ENCODE data around the gene GSTT4. TPM values are rescaled to one million over a fixed set of nuclear protein-coding genes. Genes with fewer than 3 reads are reported as not detected.
"Not testable (repeated sequence)": the region's sequence is repeated elsewhere in the genome, so short reads cannot be mapped to it uniquely, and the experiment has no call there.

The GSTT4 gene
- total RNA-seq, 1 donor from 2014 or later = not detected

DNA sequence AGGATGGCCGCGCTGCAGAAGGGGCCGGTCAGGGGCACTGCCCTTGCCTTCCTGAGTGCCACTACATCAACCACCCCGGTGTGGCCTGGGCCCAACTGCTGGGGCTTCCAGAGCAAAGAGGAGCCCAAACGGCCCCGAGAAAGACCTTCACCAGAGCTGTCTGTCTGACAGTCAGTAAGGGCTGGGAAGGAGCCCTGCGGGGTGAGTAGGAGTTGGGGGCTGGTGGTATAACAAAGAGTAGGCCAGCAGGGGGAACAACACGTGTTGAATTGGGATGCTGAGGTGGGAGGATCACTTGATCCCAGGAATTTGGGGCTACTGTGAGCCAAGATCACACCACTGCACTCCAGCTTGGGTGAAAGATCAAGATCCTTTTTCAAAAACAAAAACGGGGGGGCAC, 3.9 kb downstream of the GSTT4 start:
- H3K27me3 Mint-ChIP-seq (ENCODE audit: low read depth) = peaks cover 10% of the 10 kb centered on the region
- H3K9me3 Mint-ChIP-seq = no peaks in the 10 kb centered on the region
- no peak overlapping the region for H3K4me3 Mint-ChIP-seq (ENCODE audit: low read depth)
- no peaks in the 10 kb centered on the region for H3K36me3 Mint-ChIP-seq (ENCODE audit: low read depth)
- peaks cover 4% of the 10 kb centered on the region for H3K4me1 Mint-ChIP-seq (ENCODE audit: low read depth)
- intact Hi-C loops (cut with micrococcal nuclease) = no loop called here
- DNase-seq (ENCODE audit: low spot score) = no peak
- no peak overlapping the region for H3K27ac Mint-ChIP-seq

DNA sequence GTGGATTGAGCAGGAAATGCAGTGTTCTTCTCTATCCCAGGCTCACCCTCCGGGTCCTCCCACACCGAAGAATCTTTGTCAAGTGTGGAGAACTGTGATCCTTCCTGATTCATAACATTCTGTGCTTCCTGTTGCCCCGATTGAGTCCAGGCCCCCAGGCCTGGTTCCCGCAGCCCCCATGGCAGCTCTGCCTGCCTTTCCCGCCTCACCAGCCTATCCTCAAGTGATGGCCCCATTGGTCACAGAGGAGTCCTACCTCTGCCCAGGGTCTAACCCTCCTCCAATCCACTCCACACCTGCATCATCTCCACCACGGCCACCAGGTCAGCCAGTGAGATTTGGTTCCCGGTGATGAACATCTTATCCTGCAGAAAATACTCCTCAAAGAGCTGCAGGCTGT, 5.5 kb downstream of the GSTT4 start:
- H3K36me3 Mint-ChIP-seq (ENCODE audit: low read depth); DNase-seq (ENCODE audit: low spot score); H3K4me1 Mint-ChIP-seq (ENCODE audit: low read depth); H3K4me3 Mint-ChIP-seq (ENCODE audit: low read depth); H3K9me3 Mint-ChIP-seq; intact Hi-C loops (cut with micrococcal nuclease); H3K27ac Mint-ChIP-seq: not testable (repeated sequence)
- peaks cover 16% of the 10 kb centered on the region for H3K27me3 Mint-ChIP-seq (ENCODE audit: low read depth)

DNA sequence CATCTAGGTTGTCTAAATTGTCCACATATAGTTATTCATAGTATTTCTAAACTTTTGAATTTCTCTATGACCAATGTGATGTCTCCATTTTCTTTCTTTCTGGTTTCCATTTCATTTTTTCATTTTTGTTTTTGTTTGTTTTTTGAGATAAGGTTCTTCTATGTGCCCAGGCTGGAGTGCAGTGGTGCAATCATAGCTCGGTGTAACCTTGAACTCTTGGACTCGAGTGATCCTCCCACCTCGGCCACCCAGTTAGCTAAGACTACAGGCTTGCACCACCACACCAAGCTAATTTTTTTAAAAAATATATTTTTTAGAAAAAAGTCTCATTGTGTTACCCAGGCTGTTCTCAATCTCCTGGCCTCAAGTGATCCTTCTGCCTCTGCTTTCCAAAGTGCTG, 8.2 kb downstream of the GSTT4 start:
- H3K27me3 Mint-ChIP-seq (ENCODE audit: low read depth) = peaks cover 16% of the 10 kb centered on the region
- peaks cover 4% of the 10 kb centered on the region for H3K4me1 Mint-ChIP-seq (ENCODE audit: low read depth)
- H3K36me3 Mint-ChIP-seq (ENCODE audit: low read depth) = no peaks in the 10 kb centered on the region
- H3K27ac Mint-ChIP-seq = no peak overlapping the region
- no peaks in the 10 kb centered on the region for H3K9me3 Mint-ChIP-seq
- no peak overlapping the region for H3K4me3 Mint-ChIP-seq (ENCODE audit: low read depth)
- intact Hi-C loops (cut with micrococcal nuclease) = no loop called here
- DNase-seq (ENCODE audit: low spot score) = no peak

DNA sequence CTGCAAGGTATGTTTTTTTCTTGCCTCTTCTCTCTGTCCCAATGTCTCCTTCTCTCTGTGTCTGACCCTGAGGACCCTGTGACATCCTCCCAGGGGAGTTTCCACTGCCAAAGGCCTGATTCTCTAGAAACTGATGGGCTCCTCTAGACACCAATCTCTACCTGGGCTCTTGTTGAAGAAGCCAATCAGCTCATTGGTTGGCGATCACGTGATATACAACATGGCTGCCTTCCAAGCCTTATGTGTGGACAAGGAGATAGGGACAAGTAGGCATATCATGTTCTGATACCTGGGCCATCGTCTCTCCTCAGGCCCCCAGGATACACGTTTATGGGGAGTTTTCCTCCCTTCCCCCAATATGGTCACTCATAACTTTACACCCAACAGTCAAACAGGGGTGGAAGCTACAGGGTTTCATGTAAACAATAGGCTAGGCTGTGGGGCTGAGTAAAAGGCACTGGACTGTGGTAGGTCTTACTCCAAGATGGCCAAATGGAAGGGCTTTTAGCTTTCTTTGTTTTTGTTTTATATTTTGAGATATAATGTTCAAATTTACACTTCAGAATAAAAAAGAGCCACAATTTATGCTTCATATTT, 11.6 kb downstream of the GSTT4 start:
- H3K27ac Mint-ChIP-seq; H3K36me3 Mint-ChIP-seq (ENCODE audit: low read depth); H3K9me3 Mint-ChIP-seq; intact Hi-C loops (cut with micrococcal nuclease); H3K4me3 Mint-ChIP-seq (ENCODE audit: low read depth); H3K4me1 Mint-ChIP-seq (ENCODE audit: low read depth); DNase-seq (ENCODE audit: low spot score): not testable (repeated sequence)
- peaks cover 14% of the 10 kb centered on the region for H3K27me3 Mint-ChIP-seq (ENCODE audit: low read depth)

DNA sequence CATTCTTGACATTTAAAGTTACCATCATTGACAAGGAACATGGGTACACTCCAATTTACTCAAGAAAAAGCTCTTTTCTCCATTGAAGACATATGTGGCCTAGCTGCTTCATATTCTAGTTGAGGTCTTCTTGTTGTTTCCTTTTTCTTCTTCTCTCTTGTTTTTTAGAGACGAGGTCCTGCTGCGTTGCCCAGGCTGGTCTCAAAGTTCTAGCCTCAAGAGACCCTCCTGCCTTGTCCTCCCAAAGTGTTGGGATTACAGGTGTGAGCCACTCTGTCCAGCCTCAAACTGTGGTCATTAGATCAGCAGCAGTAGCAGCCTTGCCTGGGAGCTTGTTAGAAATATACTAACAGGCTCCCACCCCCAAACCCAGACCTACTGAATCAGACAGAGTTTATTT, 12.2 kb downstream of the GSTT4 start:
- H3K36me3 Mint-ChIP-seq (ENCODE audit: low read depth); H3K27ac Mint-ChIP-seq; H3K4me3 Mint-ChIP-seq (ENCODE audit: low read depth); H3K9me3 Mint-ChIP-seq; intact Hi-C loops (cut with micrococcal nuclease); DNase-seq (ENCODE audit: low spot score); H3K4me1 Mint-ChIP-seq (ENCODE audit: low read depth): not testable (repeated sequence)
- H3K27me3 Mint-ChIP-seq (ENCODE audit: low read depth) = peaks cover 14% of the 10 kb centered on the region

DNA sequence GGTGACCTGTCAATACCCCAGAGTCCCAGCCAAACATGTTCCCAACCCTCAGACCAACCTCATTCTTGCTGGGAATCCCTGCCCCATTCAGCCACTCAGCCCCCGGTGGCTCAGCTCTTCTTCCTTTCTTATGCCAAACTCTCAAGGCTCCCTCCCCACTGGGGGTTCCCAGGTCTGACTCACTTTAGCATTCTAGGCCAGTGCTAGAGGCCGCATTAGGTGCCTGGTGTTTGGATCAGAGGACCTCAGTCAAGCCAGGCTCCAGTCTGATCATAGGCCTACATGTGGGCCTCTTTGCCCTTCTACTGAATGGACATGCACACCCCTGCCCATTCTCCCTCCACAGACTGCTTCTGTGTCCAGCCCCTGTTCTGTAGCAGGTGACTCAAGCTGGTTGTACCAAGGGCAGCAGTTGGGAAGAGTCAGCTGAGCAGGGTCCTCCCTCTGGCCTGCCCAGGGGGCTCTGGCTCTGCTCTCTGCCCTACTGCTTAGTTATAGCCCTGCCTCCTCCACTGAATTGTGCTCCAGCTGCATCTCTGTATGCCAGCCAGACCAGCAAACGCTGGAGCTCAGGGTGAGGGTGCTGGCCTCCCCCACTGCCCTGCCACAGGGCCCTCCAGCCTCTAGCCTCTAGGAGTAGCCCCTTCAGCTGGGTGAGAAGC, 15.5 kb downstream of the GSTT4 start:
- DNase-seq (ENCODE audit: low spot score); H3K36me3 Mint-ChIP-seq (ENCODE audit: low read depth); H3K4me3 Mint-ChIP-seq (ENCODE audit: low read depth); H3K9me3 Mint-ChIP-seq; H3K4me1 Mint-ChIP-seq (ENCODE audit: low read depth); H3K27ac Mint-ChIP-seq; H3K27me3 Mint-ChIP-seq (ENCODE audit: low read depth): not testable (repeated sequence)
- intact Hi-C loops (cut with micrococcal nuclease) = loop anchor here (10.0 kb wide), 2 partner anchors 115 to 185 kb away; no protein-coding TSS in a partner anchor

DNA sequence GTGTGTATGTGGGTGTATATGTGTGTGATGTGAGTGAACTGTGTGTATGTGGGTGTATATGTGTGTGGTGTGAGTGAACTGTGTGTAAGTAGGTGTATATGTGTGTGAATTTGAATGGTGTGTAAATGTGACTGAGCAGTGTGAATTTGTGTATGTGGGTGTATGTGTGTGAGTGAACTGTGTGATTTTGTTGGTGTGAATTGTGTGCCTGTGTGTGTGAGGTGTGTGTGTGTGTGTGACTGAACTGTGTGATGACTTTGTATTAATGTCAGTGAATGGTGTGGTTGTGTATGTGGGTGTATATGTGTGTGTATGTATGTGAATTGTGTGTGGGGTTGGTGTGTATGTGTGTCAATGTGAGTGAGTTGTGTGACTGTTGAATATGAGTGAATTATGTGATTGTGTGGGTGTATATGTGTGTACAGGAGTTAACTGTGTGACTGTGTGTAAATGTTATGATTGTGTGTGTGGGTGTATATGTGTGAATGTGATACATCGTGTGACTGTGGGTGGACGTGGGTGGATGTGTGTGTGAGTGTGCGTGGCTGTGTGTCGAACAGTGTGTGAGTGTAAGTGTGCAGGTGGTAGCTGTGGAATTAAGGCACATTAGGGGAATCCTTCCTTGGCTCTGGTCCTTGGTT, 18.6 kb downstream of the GSTT4 start:
- not testable (repeated sequence) for H3K4me1 Mint-ChIP-seq (ENCODE audit: low read depth); H3K27ac Mint-ChIP-seq; H3K9me3 Mint-ChIP-seq; H3K27me3 Mint-ChIP-seq (ENCODE audit: low read depth); H3K4me3 Mint-ChIP-seq (ENCODE audit: low read depth); H3K36me3 Mint-ChIP-seq (ENCODE audit: low read depth); DNase-seq (ENCODE audit: low spot score)
- intact Hi-C loops (cut with micrococcal nuclease) = loop anchor here (10.0 kb wide), 2 partner anchors 118 to 188 kb away; no protein-coding TSS in a partner anchor

DNA sequence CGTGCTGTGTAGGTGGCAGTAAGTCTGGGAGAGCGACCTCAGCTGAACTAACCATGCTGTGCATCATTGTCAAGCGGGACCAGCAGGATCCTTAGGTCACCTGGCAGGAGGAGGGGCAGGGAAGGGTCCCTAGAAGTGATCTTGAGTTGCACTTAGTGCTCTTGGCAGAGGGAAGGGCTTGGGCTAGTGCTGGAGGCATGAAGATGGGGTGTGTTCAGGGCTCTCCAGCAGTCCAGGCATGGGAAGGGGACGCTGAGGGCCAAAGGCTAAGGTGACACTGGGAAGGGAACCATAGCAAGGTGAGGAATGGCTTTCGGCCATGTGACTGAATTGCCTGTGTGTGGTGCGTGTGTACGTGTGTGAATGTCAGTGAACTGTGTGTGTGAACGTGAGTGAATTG, 19.2 kb downstream of the GSTT4 start:
- not testable (repeated sequence) for H3K27me3 Mint-ChIP-seq (ENCODE audit: low read depth); H3K4me3 Mint-ChIP-seq (ENCODE audit: low read depth); DNase-seq (ENCODE audit: low spot score); H3K4me1 Mint-ChIP-seq (ENCODE audit: low read depth); H3K36me3 Mint-ChIP-seq (ENCODE audit: low read depth); H3K9me3 Mint-ChIP-seq; H3K27ac Mint-ChIP-seq
- intact Hi-C loops (cut with micrococcal nuclease) = loop anchor here (10.0 kb wide), 2 partner anchors 119 to 189 kb away; no protein-coding TSS in a partner anchor

DNA sequence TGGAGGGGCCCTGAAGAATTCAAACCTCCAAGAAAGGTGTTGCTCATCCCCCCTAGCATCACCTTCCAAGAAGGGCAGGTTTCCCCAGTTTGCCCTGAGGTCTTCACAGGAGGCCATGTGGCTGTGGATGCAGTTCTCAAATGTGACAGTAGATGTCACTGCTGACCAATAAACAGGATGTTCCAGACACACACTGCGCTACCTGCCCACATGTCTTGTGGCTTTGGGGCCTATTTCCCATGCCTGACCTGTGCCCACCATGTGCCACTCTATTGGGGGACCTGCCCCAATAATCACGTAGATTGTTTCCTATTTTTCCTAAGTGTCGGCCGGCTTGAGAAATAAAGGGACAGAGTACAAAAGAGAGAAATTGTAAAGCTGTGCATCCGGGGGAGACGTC, 20.8 kb downstream of the GSTT4 start:
- H3K27ac Mint-ChIP-seq = no peak overlapping the region
- H3K4me1 Mint-ChIP-seq (ENCODE audit: low read depth) = peaks cover 8% of the 10 kb centered on the region
- H3K9me3 Mint-ChIP-seq = no peaks in the 10 kb centered on the region
- H3K4me3 Mint-ChIP-seq (ENCODE audit: low read depth) = no peak overlapping the region
- no peaks in the 10 kb centered on the region for H3K36me3 Mint-ChIP-seq (ENCODE audit: low read depth)
- intact Hi-C loops (cut with micrococcal nuclease) = loop anchor here (10.0 kb wide), 2 partner anchors 120 to 190 kb away; no protein-coding TSS in a partner anchor
- H3K27me3 Mint-ChIP-seq (ENCODE audit: low read depth) = peaks cover 5% of the 10 kb centered on the region
- DNase-seq (ENCODE audit: low spot score) = peak; percentile 46

DNA sequence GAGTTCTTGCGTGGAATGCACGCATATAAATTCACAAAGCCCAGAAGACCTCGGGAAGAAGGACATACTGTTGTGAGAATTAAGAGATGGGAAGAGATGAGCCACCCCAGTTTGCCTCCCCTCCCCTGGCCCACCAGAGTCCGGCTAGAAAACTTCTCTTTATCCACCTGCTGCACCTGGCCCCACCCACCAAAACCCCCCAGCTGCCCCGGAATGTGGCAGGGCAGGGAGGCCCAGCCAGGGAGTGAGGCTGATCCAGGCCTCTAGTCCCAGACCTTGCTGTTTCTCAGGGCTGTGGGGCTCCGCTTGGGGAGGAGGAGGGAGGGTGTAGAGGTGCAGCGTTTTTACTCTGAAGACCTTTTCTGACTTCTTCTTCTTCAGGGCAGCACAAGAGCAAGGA, 24.7 kb downstream of the GSTT4 start:
- H3K4me1 Mint-ChIP-seq (ENCODE audit: low read depth) = not testable (repeated sequence)

DNA sequence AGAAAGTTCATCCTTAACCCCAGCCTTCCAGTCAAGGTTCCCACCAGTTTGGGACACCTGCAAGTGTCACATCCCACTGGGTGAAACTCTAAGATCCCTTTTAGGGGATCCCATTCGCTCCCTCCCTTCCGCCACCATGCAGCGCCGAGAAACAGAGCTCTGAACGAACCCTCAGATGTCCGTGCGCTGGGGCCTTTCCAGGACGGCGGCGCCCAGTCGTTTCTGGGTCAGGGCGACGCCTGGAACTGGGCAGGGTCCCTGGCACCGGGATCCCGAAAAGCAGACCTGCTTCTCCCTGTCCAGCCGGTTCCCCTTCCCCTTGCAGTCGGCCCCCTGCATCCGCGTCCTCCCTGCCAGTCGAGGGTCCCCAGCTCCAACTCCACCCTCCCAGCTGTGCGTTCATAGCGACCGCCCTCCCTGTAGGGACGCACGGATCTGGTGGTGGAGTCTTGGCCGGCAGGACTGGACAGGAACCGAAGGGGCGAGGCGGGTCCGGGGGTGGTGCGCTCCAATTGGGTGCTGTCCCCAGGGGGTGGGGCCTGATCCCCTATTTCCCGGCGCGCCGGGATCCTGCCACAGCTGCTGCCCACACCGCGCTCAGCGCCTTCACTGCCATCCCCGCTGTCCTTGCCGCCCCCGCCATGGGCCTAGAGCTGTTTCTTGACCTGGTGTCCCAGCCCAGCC, 25.6 kb downstream of the GSTT4 start, which contains the start of gene GSTT2:
Gene GSTT2 (plus strand): TSS at position 578 of the 684 bp plus-strand sequence.
- not testable (repeated sequence) for H3K36me3 Mint-ChIP-seq (ENCODE audit: low read depth); DNase-seq (ENCODE audit: low spot score); H3K9me3 Mint-ChIP-seq; H3K4me1 Mint-ChIP-seq (ENCODE audit: low read depth); H3K27ac Mint-ChIP-seq; H3K27me3 Mint-ChIP-seq (ENCODE audit: low read depth); H3K4me3 Mint-ChIP-seq (ENCODE audit: low read depth)
- intact Hi-C loops (cut with micrococcal nuclease) = loop anchor here (10.0 kb wide), 2 partner anchors 125 to 195 kb away; no protein-coding TSS in a partner anchor

More for the DNA sequence above, 24.7 kb downstream of the GSTT4 start:
- intact Hi-C loops (cut with micrococcal nuclease) = loop anchor here (10.0 kb wide), 2 partner anchors 124 to 194 kb away; no protein-coding TSS in a partner anchor
- not testable (repeated sequence) for DNase-seq (ENCODE audit: low spot score); H3K27me3 Mint-ChIP-seq (ENCODE audit: low read depth); H3K9me3 Mint-ChIP-seq; H3K36me3 Mint-ChIP-seq (ENCODE audit: low read depth); H3K4me3 Mint-ChIP-seq (ENCODE audit: low read depth); H3K27ac Mint-ChIP-seq

DNA sequence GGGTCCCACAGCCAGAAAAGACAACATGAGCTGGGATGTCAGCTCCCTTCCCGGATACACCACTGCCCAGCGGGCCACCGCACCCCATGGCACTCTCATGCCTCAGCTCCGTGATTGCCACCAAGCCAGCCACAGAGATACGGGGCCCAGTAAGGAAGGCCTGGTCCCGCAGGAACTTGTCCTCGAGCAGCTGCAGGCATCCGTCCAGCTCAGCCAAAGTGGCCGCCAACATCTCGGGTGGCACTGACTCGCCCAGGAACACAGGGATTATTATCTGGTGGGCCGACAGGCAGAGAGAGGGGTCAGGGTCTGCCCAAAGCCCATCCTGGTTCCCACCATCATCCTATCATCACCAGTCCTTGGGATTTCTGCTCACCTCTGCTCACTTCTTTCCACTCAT, 27.9 kb downstream of the GSTT4 start:
- DNase-seq (ENCODE audit: low spot score); H3K36me3 Mint-ChIP-seq (ENCODE audit: low read depth); H3K27me3 Mint-ChIP-seq (ENCODE audit: low read depth); intact Hi-C loops (cut with micrococcal nuclease); H3K4me1 Mint-ChIP-seq (ENCODE audit: low read depth); H3K9me3 Mint-ChIP-seq; H3K4me3 Mint-ChIP-seq (ENCODE audit: low read depth); H3K27ac Mint-ChIP-seq: not testable (repeated sequence)
